SU-DHL-6 (cell line): ENCODE results near the gene SLC5A5.

Source experiments
- EZH2phosphoT487 ChIP-seq: fragments of 200-600 bp; sonication (generic), shearing (Covaris generic); conservative IDR thresholded peaks from 2 replicates; pipeline ENCODE4 v1.6.1; 2018; ENCODE audit warnings: mild to moderate bottlenecking, antibody characterized with exemption, low read length, moderate library complexity, mixed read lengths
- TF ChIP-seq, protein P1 (sequence below): fragments of 200-600 bp; sonication (generic); IDR thresholded peaks from one replicate; pipeline ENCODE4 v1.5.1; 2017; ENCODE audit warnings: antibody characterized with exemption, mild to moderate bottlenecking, low read length, moderate library complexity; ENCODE audit not compliant: insufficient read depth, poor library complexity, severe bottlenecking

GRCh38 chr19:17837972-17838371 is 33.8 kb upstream of the SLC5A5 start:
- TF ChIP-seq, protein P1, sequence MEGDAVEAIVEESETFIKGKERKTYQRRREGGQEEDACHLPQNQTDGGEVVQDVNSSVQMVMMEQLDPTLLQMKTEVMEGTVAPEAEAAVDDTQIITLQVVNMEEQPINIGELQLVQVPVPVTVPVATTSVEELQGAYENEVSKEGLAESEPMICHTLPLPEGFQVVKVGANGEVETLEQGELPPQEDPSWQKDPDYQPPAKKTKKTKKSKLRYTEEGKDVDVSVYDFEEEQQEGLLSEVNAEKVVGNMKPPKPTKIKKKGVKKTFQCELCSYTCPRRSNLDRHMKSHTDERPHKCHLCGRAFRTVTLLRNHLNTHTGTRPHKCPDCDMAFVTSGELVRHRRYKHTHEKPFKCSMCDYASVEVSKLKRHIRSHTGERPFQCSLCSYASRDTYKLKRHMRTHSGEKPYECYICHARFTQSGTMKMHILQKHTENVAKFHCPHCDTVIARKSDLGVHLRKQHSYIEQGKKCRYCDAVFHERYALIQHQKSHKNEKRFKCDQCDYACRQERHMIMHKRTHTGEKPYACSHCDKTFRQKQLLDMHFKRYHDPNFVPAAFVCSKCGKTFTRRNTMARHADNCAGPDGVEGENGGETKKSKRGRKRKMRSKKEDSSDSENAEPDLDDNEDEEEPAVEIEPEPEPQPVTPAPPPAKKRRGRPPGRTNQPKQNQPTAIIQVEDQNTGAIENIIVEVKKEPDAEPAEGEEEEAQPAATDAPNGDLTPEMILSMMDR: no peak
- TF ChIP-seq EZH2phosphoT487: no peak
